ENCODE data around the gene RNF213. TPM values are rescaled to one million over a fixed set of nuclear protein-coding genes. Genes with fewer than 3 reads are reported as not detected.

RNF213 gene
- total and polyA plus RNA-seq, 7 donors, result 7.8 to 138 (median 50.4) TPM

DNA sequence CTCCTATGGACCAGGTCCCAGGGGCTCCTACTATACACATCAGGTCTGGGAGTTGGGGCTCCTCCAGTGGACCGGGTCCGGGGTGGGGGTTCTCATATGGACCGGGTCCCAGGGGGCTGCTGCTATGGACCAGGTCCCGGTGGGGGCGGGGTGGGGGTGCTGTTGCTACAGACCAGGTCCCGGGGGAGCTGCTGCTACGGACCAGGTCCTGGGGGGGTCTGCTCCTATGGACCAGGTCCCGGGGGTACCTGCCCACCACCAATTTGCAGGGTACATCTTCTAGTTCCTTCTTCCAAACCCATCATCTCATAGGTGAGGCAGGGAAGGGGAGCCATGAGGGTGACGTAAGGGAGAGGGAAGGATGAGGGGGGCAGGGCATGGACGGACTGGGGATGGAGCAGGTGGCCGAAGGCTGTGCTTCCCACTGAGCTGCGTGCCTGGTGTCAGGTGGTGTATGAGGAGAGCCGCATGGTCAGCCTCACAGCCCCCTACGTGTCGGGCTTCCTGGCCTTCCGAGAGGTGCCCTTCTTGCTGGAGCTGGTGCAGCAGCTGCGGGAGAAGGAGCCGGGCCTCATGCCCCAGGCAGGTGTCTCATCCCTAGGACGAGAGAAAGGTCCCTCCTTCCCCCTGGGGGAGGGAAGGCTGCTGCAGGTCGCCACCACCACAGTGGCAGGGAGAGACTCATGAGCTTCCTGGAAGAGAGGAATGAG, 160.9 kb downstream of the RNF213 start:
- no peaks in the 10 kb centered on the region for H3K9me3 ChIP-seq
- 65 to 80% methylated on average over 20 of the region's 20 CpGs for WGBS, 2 donors
- intact Hi-C loops (cut with DNase I), result no loop called here
- peak; percentile 63 for DNase-seq
- TF ChIP-seq POLR2A (IDR thresholded peaks at IDR 0.05) (no peak), POLR2AphosphoS5 (IDR thresholded peaks at IDR 0.05) (no peak), EP300 (IDR thresholded peaks at IDR 0.05) (no peak)
- TF ChIP-seq, protein P1, sequence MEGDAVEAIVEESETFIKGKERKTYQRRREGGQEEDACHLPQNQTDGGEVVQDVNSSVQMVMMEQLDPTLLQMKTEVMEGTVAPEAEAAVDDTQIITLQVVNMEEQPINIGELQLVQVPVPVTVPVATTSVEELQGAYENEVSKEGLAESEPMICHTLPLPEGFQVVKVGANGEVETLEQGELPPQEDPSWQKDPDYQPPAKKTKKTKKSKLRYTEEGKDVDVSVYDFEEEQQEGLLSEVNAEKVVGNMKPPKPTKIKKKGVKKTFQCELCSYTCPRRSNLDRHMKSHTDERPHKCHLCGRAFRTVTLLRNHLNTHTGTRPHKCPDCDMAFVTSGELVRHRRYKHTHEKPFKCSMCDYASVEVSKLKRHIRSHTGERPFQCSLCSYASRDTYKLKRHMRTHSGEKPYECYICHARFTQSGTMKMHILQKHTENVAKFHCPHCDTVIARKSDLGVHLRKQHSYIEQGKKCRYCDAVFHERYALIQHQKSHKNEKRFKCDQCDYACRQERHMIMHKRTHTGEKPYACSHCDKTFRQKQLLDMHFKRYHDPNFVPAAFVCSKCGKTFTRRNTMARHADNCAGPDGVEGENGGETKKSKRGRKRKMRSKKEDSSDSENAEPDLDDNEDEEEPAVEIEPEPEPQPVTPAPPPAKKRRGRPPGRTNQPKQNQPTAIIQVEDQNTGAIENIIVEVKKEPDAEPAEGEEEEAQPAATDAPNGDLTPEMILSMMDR (IDR thresholded peaks at IDR 0.05), result no peak
- H3K27me3 ChIP-seq, result no peaks in the 10 kb centered on the region
- H3K36me3 ChIP-seq, result peaks cover 0 to 35% (median 0%) of the 10 kb centered on the region in 4 donors
- H3K27ac ChIP-seq, result no peak overlapping the region
- peaks cover 0 to 15% (median 8%) of the 10 kb centered on the region in 4 donors for H3K4me1 ChIP-seq
- H3K4me3 ChIP-seq, result no peak overlapping the region

DNA sequence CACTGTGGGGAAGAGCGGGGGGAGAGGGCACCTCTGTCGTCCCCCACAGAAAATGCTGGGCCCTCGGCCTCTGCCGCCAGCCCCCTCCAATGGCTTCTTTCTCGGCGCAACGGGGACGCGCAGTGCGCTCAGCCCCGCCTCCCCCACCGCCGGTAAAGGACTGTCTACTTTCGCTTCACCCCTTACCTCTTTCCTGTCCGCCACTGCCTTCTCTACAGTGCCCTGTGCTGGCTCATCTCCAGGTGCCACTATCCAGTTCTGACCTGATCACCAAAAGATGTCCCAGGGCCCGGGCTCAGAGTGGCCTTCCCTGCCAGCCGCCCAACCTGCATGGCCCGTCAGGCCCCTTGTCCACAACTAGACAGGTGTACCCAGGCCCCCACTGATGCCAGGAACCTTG, 161.6 kb downstream of the RNF213 start:
- Histone ChIP-seq H3K27ac (no peak overlapping the region), H3K36me3 (peaks cover 0 to 30% (median 0%) of the 10 kb centered on the region in 4 donors), H3K9me3 (no peaks in the 10 kb centered on the region), H3K4me3 (no peak overlapping the region), H3K4me1 (peaks cover 0 to 16% (median 11%) of the 10 kb centered on the region in 4 donors), H3K27me3 (no peaks in the 10 kb centered on the region)
- 66 to 90% methylated on average over 17 to 18 of the region's 18 CpGs for WGBS, 2 donors
- peak; percentile 58 for DNase-seq
- TF ChIP-seq EP300 (IDR thresholded peaks at IDR 0.05), result no peak
- intact Hi-C loops (cut with DNase I), result no loop called here

DNA sequence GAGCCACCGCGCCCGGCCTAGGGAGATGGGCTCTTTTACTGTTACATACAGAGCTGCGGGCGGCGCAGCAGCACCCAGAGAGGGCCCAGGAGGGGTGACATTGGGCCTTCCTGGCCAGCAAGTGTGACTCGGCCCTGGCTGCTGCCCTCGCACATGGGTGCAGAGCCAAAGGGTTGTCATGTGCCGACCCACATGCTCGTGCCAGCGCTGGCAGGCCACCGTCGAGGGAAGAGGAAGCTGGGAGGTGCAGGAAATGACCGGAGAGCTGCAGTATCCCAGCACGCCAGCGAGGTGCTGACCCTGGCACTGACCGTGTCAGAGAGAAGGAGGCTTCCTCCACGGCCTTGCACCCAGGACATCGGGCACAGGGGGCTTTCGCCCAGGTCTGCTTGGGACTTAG, 162.3 kb downstream of the RNF213 start:
- no peaks in the 10 kb centered on the region for H3K27me3 ChIP-seq
- TF ChIP-seq EP300 (IDR thresholded peaks at IDR 0.05) (no peak), POLR2AphosphoS5 (IDR thresholded peaks at IDR 0.05) (no peak), POLR2A (IDR thresholded peaks at IDR 0.05) (no peak)
- TF ChIP-seq, protein P1 (IDR thresholded peaks at IDR 0.05), result no peak
- H3K9me3 ChIP-seq, result no peaks in the 10 kb centered on the region
- intact Hi-C loops (cut with DNase I), result no loop called here
- H3K4me1 ChIP-seq, result peaks cover 0 to 10% (median 9%) of the 10 kb centered on the region in 4 donors
- no peak overlapping the region for H3K27ac ChIP-seq
- DNase-seq, result no peak
- H3K4me3 ChIP-seq, result no peak overlapping the region
- WGBS, 2 donors, result 75 to 83% methylated on average over 20 of the region's 20 CpGs
- peaks cover 0 to 29% (median 0%) of the 10 kb centered on the region in 4 donors for H3K36me3 ChIP-seq

DNA sequence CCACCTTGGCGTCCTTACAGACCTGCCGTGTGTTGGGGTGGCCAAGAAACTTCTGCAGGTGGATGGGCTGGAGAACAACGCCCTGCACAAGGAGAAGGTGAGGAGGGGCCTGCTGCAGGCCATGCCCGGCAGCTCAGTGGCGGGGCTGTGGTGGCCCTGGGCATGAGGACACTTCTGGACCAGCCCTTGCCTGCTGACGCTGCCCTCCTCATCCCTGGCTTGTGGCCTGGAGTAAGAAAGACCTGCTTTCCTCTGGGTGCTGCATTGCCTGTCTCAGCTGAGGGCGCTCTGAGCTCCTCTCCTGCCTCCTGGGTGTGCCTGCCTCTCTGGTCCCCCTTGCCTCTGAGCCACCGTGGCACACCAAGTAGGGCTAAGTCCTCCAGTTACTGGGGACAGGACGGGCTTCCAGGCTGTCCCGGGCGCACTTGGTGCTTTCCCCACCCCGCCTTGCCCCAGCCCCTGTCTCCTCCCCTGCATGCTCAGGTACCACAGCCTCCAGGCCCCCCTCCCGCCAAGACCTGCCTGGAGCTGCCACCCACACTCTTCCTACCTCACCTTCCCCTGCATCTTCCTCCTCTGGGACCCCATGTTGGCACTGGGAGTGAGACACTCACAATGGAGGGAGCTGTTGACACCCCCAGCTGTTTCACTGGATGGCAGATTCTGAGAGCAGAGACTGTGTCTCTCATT, 163.0 kb downstream of the RNF213 start:
- intact Hi-C loops (cut with DNase I), result no loop called here
- Histone ChIP-seq H3K27ac (no peak overlapping the region), H3K4me1 (peaks cover 0 to 10% (median 9%) of the 10 kb centered on the region in 4 donors), H3K36me3 (peaks cover 0 to 27% (median 0%) of the 10 kb centered on the region in 4 donors), H3K9me3 (no peaks in the 10 kb centered on the region), H3K27me3 (no peaks in the 10 kb centered on the region), H3K4me3 (no peak overlapping the region)
- WGBS, 2 donors, result 58 to 83% methylated on average over 13 of the region's 13 CpGs
- DNase-seq, result no peak
- no peak for TF ChIP-seq POLR2AphosphoS5 (IDR thresholded peaks at IDR 0.05)
- TF ChIP-seq, protein P1 (IDR thresholded peaks at IDR 0.05), result no peak

DNA sequence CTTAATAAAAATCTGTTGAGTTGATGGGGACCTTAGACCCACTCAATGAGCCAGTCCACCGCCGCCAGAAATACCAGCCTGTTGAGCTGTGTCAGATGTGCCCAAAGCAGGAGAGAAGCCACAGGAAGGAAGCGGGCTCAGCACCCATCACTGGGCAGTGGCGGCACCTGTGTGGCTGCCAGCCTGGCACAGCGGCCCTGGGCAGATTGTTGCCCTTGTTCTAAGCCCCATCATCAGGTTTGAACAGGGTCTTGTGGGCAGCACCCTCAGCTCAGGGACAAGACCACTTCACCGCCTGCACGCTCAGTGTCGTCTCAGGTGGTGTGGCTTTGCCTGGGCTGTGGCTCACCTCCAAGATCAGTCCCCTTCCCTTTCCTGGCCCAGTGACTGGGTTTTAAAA, 163.6 kb downstream of the RNF213 start:
- Histone ChIP-seq H3K27me3 (no peaks in the 10 kb centered on the region), H3K9me3 (no peaks in the 10 kb centered on the region), H3K4me1 (peaks cover 0 to 10% (median 9%) of the 10 kb centered on the region in 4 donors), H3K4me3 (no peak overlapping the region), H3K27ac (no peak overlapping the region), H3K36me3 (peaks cover 0 to 29% (median 0%) of the 10 kb centered on the region in 4 donors)
- no peak for DNase-seq
- 63 to 84% methylated on average over 8 of the region's 8 CpGs for WGBS, 2 donors
- TF ChIP-seq, protein P1 (IDR thresholded peaks at IDR 0.05), result no peak
- TF ChIP-seq EP300 (IDR thresholded peaks at IDR 0.05), result no peak
- TF ChIP-seq POLR2A (IDR thresholded peaks at IDR 0.05), result no peak
- TF ChIP-seq POLR2AphosphoS5 (IDR thresholded peaks at IDR 0.05), result no peak
- intact Hi-C loops (cut with DNase I), result no loop called here
